Measurements from ENCODE around the gene TSPAN5.
"Not testable (repeated sequence)": the region's sequence is repeated elsewhere in the genome, so short reads cannot be mapped to it uniquely, and the experiment has no call there.

Gene TSPAN5

GRCh38 chr4:98468709-98469108, 189.7 kb downstream of the TSPAN5 start:
- no peak for DNase-seq (ENCODE audit: low read depth in 2 of 3, low spot score in 2 of 3)

GRCh38 chr4:98467627-98468072, 190.8 kb downstream of the TSPAN5 start:
- DNase-seq (ENCODE audit: low read depth in 2 of 3, low spot score in 2 of 3): peak; percentile 17 to 33 (median 23)

- DNase-seq (ENCODE audit: low read depth in 2 of 3, low spot score in 2 of 3): no peak
Observed at GRCh38 chr4:98466868-98467599, 191.4 kb downstream of the TSPAN5 start.

DNA sequence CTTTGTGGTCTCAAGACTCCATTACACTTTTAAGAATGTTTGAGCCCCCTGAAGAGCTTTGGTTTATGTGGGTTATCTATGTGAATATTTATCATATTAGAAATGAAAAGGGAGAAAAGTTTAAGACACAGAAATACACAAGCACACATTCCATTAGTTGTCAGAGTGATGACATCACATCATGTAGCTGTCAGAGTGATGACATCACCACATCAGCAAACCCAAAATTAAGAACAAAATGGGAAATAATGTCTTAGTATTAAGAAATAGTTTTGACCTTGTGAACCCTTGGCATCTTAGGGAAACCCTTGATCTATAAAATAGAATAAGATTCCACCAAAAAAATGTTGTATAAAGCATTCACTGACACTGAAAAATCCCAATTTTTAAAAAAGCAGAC, 195.9 kb downstream of the TSPAN5 start:
- no peak for DNase-seq (ENCODE audit: low read depth in 2 of 3, low spot score in 2 of 3)

GRCh38 chr4:98461121-98461865, 197.1 kb downstream of the TSPAN5 start:
- DNase-seq (ENCODE audit: low read depth in 2 of 3, low spot score in 2 of 3): not testable (repeated sequence)

DNA sequence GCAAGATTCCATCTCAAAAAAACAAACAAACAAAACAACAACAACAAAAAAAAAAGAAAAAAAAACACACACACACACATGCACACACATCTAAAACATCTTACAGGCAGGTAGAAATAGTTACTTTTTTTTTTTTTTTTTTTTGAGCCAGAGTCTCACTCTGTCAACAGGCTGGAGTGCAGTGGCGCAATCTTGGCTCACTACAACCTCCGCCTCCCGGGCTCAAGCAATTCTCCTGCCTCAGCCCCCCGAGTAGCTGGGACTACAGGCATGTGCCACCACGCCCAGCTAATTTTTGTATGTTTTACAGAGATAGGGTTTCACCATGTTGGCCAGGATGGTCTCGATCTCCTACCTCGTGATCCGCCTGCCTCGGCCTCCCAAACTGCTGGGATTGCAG, 201.0 kb downstream of the TSPAN5 start:
- not testable (repeated sequence) for DNase-seq (ENCODE audit: low read depth in 2 of 3, low spot score in 2 of 3)

DNA sequence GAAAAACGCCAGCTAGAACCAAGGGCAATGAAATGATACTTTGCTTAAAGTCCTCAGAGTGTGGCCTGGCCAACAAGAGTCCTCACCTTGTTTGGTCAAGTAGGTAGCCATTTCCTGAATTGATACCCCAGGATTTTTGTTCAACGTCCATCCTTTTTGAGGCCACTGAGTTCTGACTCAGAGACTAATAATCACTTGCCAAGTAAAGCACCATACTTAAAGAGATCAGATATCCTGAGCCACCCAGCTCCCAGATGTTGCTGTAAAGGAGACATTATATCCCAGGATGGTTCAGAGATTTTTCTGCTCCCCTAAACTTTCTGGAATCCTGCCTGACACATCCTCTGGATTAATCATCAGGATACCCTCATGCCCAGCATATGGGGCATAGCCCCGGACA, 206.3 kb downstream of the TSPAN5 start:
- DNase-seq (ENCODE audit: low read depth in 2 of 3, low spot score in 2 of 3): no peak

- DNase-seq (ENCODE audit: low read depth in 2 of 3, low spot score in 2 of 3): no peak
Observed at GRCh38 chr4:98448908-98449307, 209.5 kb downstream of the TSPAN5 start.

DNA sequence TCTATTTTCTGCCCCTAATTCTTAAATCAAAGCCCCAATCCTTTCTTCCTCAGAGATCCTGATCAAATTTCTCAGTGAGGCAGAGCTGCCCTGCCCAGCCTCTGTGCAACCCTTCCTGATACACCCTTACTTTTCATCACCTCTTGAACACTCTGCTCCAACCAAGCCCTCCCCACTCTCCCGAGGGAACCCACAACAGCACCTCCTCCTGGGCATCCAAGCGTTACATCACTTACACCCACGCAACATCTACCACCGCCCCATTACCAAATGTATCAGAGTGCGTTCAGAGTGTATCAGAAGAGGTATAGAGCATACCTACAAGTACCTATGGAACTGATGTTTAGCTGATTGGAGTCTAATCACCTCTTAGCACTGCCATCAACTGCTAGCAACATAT, 210.8 kb downstream of the TSPAN5 start:
- no peak for DNase-seq (ENCODE audit: low read depth in 2 of 3, low spot score in 2 of 3)

DNA sequence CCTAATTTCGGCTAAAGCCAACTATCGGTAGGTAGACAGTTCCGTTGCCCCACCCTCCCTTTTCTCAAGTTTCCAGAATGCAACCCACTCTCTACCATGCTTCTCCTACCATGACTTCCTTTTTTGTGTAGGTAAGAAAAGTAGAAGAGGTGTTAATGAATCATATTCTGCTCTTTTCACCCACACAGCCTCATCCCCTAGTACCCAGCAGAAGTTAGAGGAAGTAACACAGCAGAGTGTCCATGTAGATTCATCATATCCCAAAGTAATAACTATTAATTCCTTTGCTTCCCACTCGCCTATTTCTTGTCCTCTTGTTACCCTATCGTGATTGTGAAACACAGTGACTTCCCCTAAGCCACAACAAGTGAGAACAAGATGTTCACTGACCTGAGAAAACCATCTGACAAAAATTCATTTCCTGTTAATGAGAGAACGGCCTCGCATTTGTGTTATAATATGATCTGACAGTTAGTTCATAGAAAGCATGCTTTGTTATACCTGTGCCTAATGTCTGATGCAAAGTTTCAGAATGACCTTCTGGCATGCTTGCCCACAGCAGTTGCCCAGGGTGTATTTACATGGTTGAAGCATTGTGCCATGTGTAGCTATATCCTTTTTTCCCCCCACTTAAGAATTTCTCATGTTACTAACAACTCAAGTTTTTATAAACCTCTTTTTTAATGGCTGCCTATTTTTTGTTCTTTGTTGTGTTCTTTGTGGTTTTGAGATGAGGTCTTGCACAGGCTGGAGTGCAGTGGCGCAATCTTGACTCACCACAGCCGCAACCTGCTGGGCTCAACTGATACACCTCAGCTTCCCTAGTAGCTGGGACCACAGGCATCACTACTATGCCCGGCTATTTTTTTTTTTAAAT, 211.7 kb downstream of the TSPAN5 start:
- DNase-seq (ENCODE audit: low read depth in 2 of 3, low spot score in 2 of 3): peak in 1 of 3 experiments; percentile 45

GRCh38 chr4:98444371-98444770, 214.0 kb downstream of the TSPAN5 start:
- DNase-seq (ENCODE audit: low read depth in 2 of 3, low spot score in 2 of 3): no peak

DNA sequence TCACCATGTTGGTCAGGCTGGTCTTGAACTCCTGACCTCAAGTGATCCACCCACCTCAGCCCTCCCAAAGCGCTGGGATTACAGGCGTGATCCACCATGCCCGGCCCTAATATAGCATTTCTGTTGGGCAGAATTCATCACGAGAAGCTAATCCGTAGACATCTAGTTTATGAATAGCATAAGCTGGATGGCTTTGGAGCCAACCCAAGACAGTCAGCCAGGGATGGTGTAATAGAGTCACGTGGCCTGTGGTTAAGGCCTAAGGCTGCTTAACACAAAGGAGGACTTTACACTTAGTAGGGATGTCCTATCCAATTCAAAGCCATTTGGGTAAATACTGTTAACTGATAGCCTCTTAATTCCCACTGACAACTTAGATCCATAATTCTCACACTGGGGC, 223.6 kb downstream of the TSPAN5 start:
- no peak for DNase-seq (ENCODE audit: low read depth in 2 of 3, low spot score in 2 of 3)

GRCh38 chr4:98433691-98434090, 224.7 kb downstream of the TSPAN5 start:
- no peak for DNase-seq (ENCODE audit: low read depth in 2 of 3, low spot score in 2 of 3)

- no peak for DNase-seq (ENCODE audit: low read depth in 2 of 3, low spot score in 2 of 3)
Observed at GRCh38 chr4:98430708-98431403, 227.6 kb downstream of the TSPAN5 start.

DNA sequence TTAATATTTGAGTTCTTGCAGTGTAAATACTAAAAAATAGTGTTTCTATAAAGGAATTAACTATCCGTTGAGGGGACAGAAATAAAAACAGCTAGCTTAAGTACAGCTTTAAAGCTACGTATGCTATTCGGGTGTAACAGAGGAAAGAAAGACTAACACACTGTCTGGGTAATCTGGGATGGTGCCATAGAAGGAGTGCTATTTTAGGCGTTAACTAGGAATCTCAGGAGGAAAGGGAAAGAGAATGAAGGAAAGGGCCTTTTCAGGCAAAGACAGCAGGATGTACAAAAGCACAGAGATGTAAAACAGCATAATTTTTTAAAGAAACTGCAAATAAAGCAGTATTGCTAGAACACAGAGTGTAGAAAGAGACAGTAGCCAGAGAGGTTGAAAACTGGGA, 235.4 kb downstream of the TSPAN5 start:
- DNase-seq (ENCODE audit: low read depth in 2 of 3, low spot score in 2 of 3): no peak

GRCh38 chr4:98421111-98421510, 237.3 kb downstream of the TSPAN5 start:
- DNase-seq (ENCODE audit: low read depth in 2 of 3, low spot score in 2 of 3): no peak
